Mesenchymal stem cell (in vitro differentiated cells and primary cell): ENCODE measurements around the gene EIF6.

Experiments used
- DNase-seq: peaks from one replicate; pipeline ENCODE4 v3.0.0-alpha.2; 2013
- H2AFZ ChIP-seq: one replicate; pipeline ENCODE4 v1.6.1; 2013; ENCODE audit warnings: low read depth, mild to moderate bottlenecking, control low read depth, inconsistent platforms, low read length, moderate library complexity
- H2AK5ac ChIP-seq: 2 replicates; pipeline ENCODE4 v1.6.1; 2013; ENCODE audit warnings: low read length, moderate library complexity, mild to moderate bottlenecking, inconsistent platforms; ENCODE audit not compliant: severe bottlenecking
- H2BK120ac ChIP-seq: one replicate; pipeline ENCODE4 v1.6.1; 2013; ENCODE audit warnings: low read depth, mild to moderate bottlenecking, inconsistent platforms, low read length, moderate library complexity
- H2BK12ac ChIP-seq, 2 experiments: one replicate each; pipeline ENCODE4 v1.6.1; 2013; ENCODE audit warnings: inconsistent platforms in 2 of 2, low read length in 2 of 2, mild to moderate bottlenecking in 2 of 2, moderate library complexity in 2 of 2, control low read depth in 1 of 2
- H2BK15ac ChIP-seq: one replicate; pipeline ENCODE4 v1.6.1; 2013; ENCODE audit warnings: mild to moderate bottlenecking, low read depth, inconsistent platforms; ENCODE audit not compliant: poor library complexity, severe bottlenecking
- H2BK5ac ChIP-seq: 2 replicates; pipeline ENCODE4 v1.6.1; 2013; ENCODE audit warnings: low read depth, mild to moderate bottlenecking, low read length, control low read depth, inconsistent platforms; ENCODE audit not compliant: poor library complexity, severe bottlenecking
- H3K14ac ChIP-seq, 2 experiments: one replicate each; pipeline ENCODE4 v1.6.1; 2013; ENCODE audit warnings: inconsistent platforms in 2 of 2, low read length in 2 of 2, control low read depth in 1 of 2, mild to moderate bottlenecking in 1 of 2, moderate library complexity in 1 of 2
- H3K18ac ChIP-seq, 2 experiments: one replicate each; pipeline ENCODE4 v1.6.1; 2013; ENCODE audit warnings: inconsistent platforms in 2 of 2, low read length in 2 of 2, control low read depth in 1 of 2, low read depth in 1 of 2, mild to moderate bottlenecking in 1 of 2
- H3K23ac ChIP-seq, 2 experiments: one replicate each; pipeline ENCODE4 v1.6.1; 2013; ENCODE audit warnings: inconsistent platforms in 2 of 2, low read length in 2 of 2, mild to moderate bottlenecking in 2 of 2, moderate library complexity in 2 of 2, control low read depth in 1 of 2
- H3K27ac ChIP-seq: 2 replicates; pipeline ENCODE4 v1.5.1; 2013; ENCODE audit warnings: mild to moderate bottlenecking, moderate library complexity, low read length, control low read depth, inconsistent platforms; ENCODE audit not compliant: poor library complexity, severe bottlenecking
- H3K27me3 ChIP-seq, 2 experiments: 2 replicates each; pipeline versions ENCODE4 v1.6.1 to v1.7.0; 2013; ENCODE audit warnings: low read length in 2 of 2, mild to moderate bottlenecking in 2 of 2, moderate library complexity in 2 of 2, control low read depth in 1 of 2, inconsistent platforms in 1 of 2; ENCODE audit not compliant: control insufficient read depth in 1 of 2, insufficient read depth in 1 of 2
- H3K36me3 ChIP-seq, 2 experiments: 2 replicates each; pipeline versions ENCODE4 v1.6.1 to v1.7.0; 2013; ENCODE audit warnings: low read length in 2 of 2, control low read depth in 1 of 2, inconsistent platforms in 1 of 2, low read depth in 1 of 2, mild to moderate bottlenecking in 1 of 2; ENCODE audit not compliant: insufficient read depth in 2 of 2, control insufficient read depth in 1 of 2
- H3K4ac ChIP-seq, 2 experiments: one replicate each; pipeline ENCODE4 v1.6.1; 2013; ENCODE audit warnings: inconsistent platforms in 2 of 2, low read length in 2 of 2, mild to moderate bottlenecking in 2 of 2, moderate library complexity in 2 of 2, control low read depth in 1 of 2, low read depth in 1 of 2
- H3K4me1 ChIP-seq: 2 replicates; pipeline ENCODE4 v1.6.1; 2013; ENCODE audit warnings: low read depth, low read length, control low read depth; ENCODE audit not compliant: control insufficient read depth, insufficient read depth
- H3K4me2 ChIP-seq: 2 replicates; pipeline ENCODE4 v1.6.1; 2013; ENCODE audit warnings: low read length, mild to moderate bottlenecking, inconsistent platforms; ENCODE audit not compliant: poor library complexity, severe bottlenecking
- H3K4me3 ChIP-seq, 2 experiments: 2 replicates each; pipeline versions ENCODE4 v1.5.1 to v1.7.0; 2013; ENCODE audit warnings: low read length in 2 of 2, mild to moderate bottlenecking in 2 of 2, control low read depth in 1 of 2, low read depth in 1 of 2; ENCODE audit not compliant: insufficient read depth in 1 of 2
- H3K79me1 ChIP-seq: replicated peaks from 2 replicates; pipeline ENCODE4 v1.6.1; 2013; ENCODE audit warnings: mild to moderate bottlenecking, control low read depth, low read length, inconsistent platforms; ENCODE audit not compliant: poor library complexity, severe bottlenecking
- H3K9ac ChIP-seq: 2 replicates; pipeline ENCODE4 v1.7.0; 2013; ENCODE audit warnings: mild to moderate bottlenecking, low read length, moderate library complexity
- H3K9me3 ChIP-seq: 2 replicates; pipeline ENCODE4 v1.7.0; 2013; ENCODE audit warnings: mild to moderate bottlenecking, low read length; ENCODE audit not compliant: control insufficient read depth
- H4K8ac ChIP-seq: one replicate; pipeline ENCODE4 v1.6.1; 2013; ENCODE audit warnings: inconsistent platforms, mild to moderate bottlenecking, low read length, moderate library complexity
- H4K91ac ChIP-seq: one replicate; pipeline ENCODE4 v1.6.1; 2013; ENCODE audit warnings: mild to moderate bottlenecking, low read length, inconsistent platforms
- whole genome bisulfite sequencing: methylation state at CpG from one replicate; pipeline ENCODE4 v1.1.7; 2013; ENCODE audit warnings: mixed read lengths; 5-methylcytosine and 5-hydroxymethylcytosine counted together

Gene EIF6

GRCh38 chr20:35307666-35308653, 23.4 kb upstream of the EIF6 start:
- H3K27ac ChIP-seq: peak overlapping the region; percentile 99
- H3K23ac ChIP-seq: no peak overlapping the region
- H3K9ac ChIP-seq: peak overlapping the region; percentile 70
- no peak overlapping the region for H3K4me2 ChIP-seq
- H3K14ac ChIP-seq: peak overlapping the region in 1 of 2 experiments; percentile 9
- no peak overlapping the region for H2BK15ac ChIP-seq
- H2BK5ac ChIP-seq: peak overlapping the region; percentile 63
- H2AK5ac ChIP-seq: peak overlapping the region; percentile 99
- peak overlapping the region; percentile 71 for H4K8ac ChIP-seq
- H3K4me3 ChIP-seq: no peak overlapping the region
- no peaks in the 10 kb centered on the region for H3K27me3 ChIP-seq
- H3K18ac ChIP-seq: peak overlapping the region; percentile 78 to 97
- no peak overlapping the region for H2AFZ ChIP-seq
- H3K9me3 ChIP-seq: no peaks in the 10 kb centered on the region
- peak overlapping the region; percentile 96 to 100 for H2BK12ac ChIP-seq
- H3K79me1 ChIP-seq: peaks cover 4% of the 10 kb centered on the region
- peaks cover 50% of the 10 kb centered on the region for H3K4me1 ChIP-seq
- WGBS: 68% methylated on average over 11 of the region's 13 CpGs
- peak overlapping the region; percentile 90 for H2BK120ac ChIP-seq
- peak overlapping the region; percentile 56 to 95 for H3K4ac ChIP-seq
- H4K91ac ChIP-seq: peak overlapping the region; percentile 19
- DNase-seq: peak; percentile 65
- no peaks in the 10 kb centered on the region for H3K36me3 ChIP-seq

GRCh38 chr20:35306931-35307517, 22.5 kb upstream of the EIF6 start:
- Histone ChIP-seq H3K23ac (no peak overlapping the region), H2AFZ (no peak overlapping the region), H2BK120ac (peak overlapping the region; percentile 90), H2BK12ac (peak overlapping the region; percentile 99 to 100), H2AK5ac (peak overlapping the region; percentile 99), H3K9me3 (no peaks in the 10 kb centered on the region), H3K36me3 (no peaks in the 10 kb centered on the region), H3K27ac (peak overlapping the region; percentile 99), H3K27me3 (no peaks in the 10 kb centered on the region), H3K4me1 (peaks cover 55% of the 10 kb centered on the region), H3K9ac (peak overlapping the region; percentile 70), H2BK5ac (peak overlapping the region; percentile 99), H2BK15ac (peak overlapping the region; percentile 87), H3K79me1 (peaks cover 4% of the 10 kb centered on the region), H3K4ac (peak overlapping the region; percentile 95 to 97), H3K14ac (peak overlapping the region in 1 of 2 experiments; percentile 29), H3K18ac (peak overlapping the region; percentile 78 to 98), H3K4me2 (no peak overlapping the region), H4K91ac (peak overlapping the region; percentile 83), H3K4me3 (no peak overlapping the region), H4K8ac (peak overlapping the region; percentile 92)
- peak; percentile 84 for DNase-seq
- WGBS: 32% methylated on average over 4 of the region's 4 CpGs

GRCh38 chr20:35305682-35306556, 21.3 kb upstream of the EIF6 start:
- peak overlapping the region; percentile 99 for H3K27ac ChIP-seq
- peak overlapping the region; percentile 83 for H4K91ac ChIP-seq
- no peak overlapping the region for H3K4me2 ChIP-seq
- peaks cover 57% of the 10 kb centered on the region for H3K4me1 ChIP-seq
- no peak overlapping the region for H3K23ac ChIP-seq
- H4K8ac ChIP-seq: peak overlapping the region; percentile 92
- no peak overlapping the region for H2AFZ ChIP-seq
- WGBS: 19% methylated on average over 11 of the region's 12 CpGs
- peaks cover 4% of the 10 kb centered on the region for H3K79me1 ChIP-seq
- peak overlapping the region; percentile 98 for H2BK120ac ChIP-seq
- H2BK12ac ChIP-seq: peak overlapping the region; percentile 99 to 100
- H2BK15ac ChIP-seq: peak overlapping the region; percentile 89
- H3K4ac ChIP-seq: peak overlapping the region; percentile 95 to 97
- no peaks in the 10 kb centered on the region for H3K9me3 ChIP-seq
- peak; percentile 100 for DNase-seq
- H3K36me3 ChIP-seq: no peaks in the 10 kb centered on the region
- H3K9ac ChIP-seq: peak overlapping the region; percentile 70
- no peaks in the 10 kb centered on the region for H3K27me3 ChIP-seq
- H2AK5ac ChIP-seq: peak overlapping the region; percentile 99
- peak overlapping the region; percentile 94 to 98 for H3K18ac ChIP-seq
- H2BK5ac ChIP-seq: peak overlapping the region; percentile 99
- H3K14ac ChIP-seq: peak overlapping the region in 1 of 2 experiments; percentile 92
- H3K4me3 ChIP-seq: no peak overlapping the region
